Neural cell (in vitro differentiated cells): ENCODE results near the gene WWC1. TPM values are rescaled to one million over a fixed set of nuclear protein-coding genes. Genes with fewer than 3 reads are reported as not detected.

Experiments used
- H2AFZ ChIP-seq: fragments of 200-600, 300-800 bp; sonication (generic), shearing (Covaris generic); 2 replicates; pipeline ENCODE4 v1.6.0; 2014; ENCODE audit warnings: low read depth, mild to moderate bottlenecking, antibody characterized with exemption, low read length, moderate library complexity
- H3F3A ChIP-seq: fragments of 200-600 bp; shearing (Covaris generic); 2 replicates; pipeline ENCODE4 v1.6.1; 2016; ENCODE audit warnings: mild to moderate bottlenecking, moderate library complexity, mixed read lengths, antibody characterized with exemption, low read length; ENCODE audit not compliant: insufficient read depth, poor library complexity, severe bottlenecking
- H3K27ac ChIP-seq: fragments of 200-600, 300-800 bp; sonication (generic), shearing (Covaris generic); 2 replicates; pipeline ENCODE4 v1.5.1; 2014; ENCODE audit warnings: mild to moderate bottlenecking, low read length, moderate library complexity
- H3K27me3 ChIP-seq: fragments of 300-800, 200-600 bp; sonication (generic), shearing (Covaris generic); 2 replicates; pipeline ENCODE4 v1.6.0; 2014; ENCODE audit warnings: mild to moderate bottlenecking, low read depth, low read length, moderate library complexity; ENCODE audit not compliant: insufficient read depth
- H3K36me3 ChIP-seq: fragments of 300-800, 200-600 bp; sonication (generic), shearing (Covaris generic); 2 replicates; pipeline ENCODE4 v1.5.1; 2014; ENCODE audit warnings: mild to moderate bottlenecking, antibody characterized with exemption, low read length, moderate library complexity; ENCODE audit not compliant: insufficient read depth
- H3K4me2 ChIP-seq: fragments of 300-800, 200-600 bp; sonication (generic), shearing (Covaris generic); 2 replicates; pipeline ENCODE4 v1.6.0; 2014; ENCODE audit warnings: mild to moderate bottlenecking, low read length
- H3K4me3 ChIP-seq: fragments of 300-800, 200-600 bp; sonication (generic), shearing (Covaris generic); 2 replicates; pipeline ENCODE4 v1.5.1; 2014; ENCODE audit warnings: mild to moderate bottlenecking, low read length, moderate library complexity
- H3K79me2 ChIP-seq: fragments of 200-600 bp; shearing (Covaris generic); replicated peaks from 2 replicates; pipeline ENCODE4 v1.6.0; 2014; ENCODE audit warnings: mild to moderate bottlenecking, low read length, moderate library complexity; ENCODE audit not compliant: insufficient read depth
- H3K9ac ChIP-seq: fragments of 300-800, 200-600 bp; sonication (generic), shearing (Covaris generic); 2 replicates; pipeline ENCODE4 v1.6.1; 2016; ENCODE audit warnings: mild to moderate bottlenecking, low read length, mixed read lengths
- H3K9me2 ChIP-seq: fragments of 200-600 bp; shearing (Covaris generic); 2 replicates; pipeline ENCODE4 v1.6.1; 2016; ENCODE audit warnings: mild to moderate bottlenecking, low read length, mixed read lengths; ENCODE audit not compliant: insufficient read depth
- H3K9me3 ChIP-seq: fragments of 200-600, 300-800 bp; sonication (generic), shearing (Covaris generic); 2 replicates; pipeline ENCODE4 v1.6.1; 2016; ENCODE audit warnings: mild to moderate bottlenecking, mixed run types, low read length, moderate library complexity, mixed read lengths
- H4K20me1 ChIP-seq: fragments of 200-600 bp; shearing (Covaris generic); 2 replicates; pipeline ENCODE4 v1.6.1; 2016; ENCODE audit warnings: mild to moderate bottlenecking, mixed run types; ENCODE audit not compliant: insufficient read depth
- CTCF ChIP-seq: fragments of 450-650 bp; IDR thresholded peaks from 2 replicates; pipeline ENCODE4 v1.5.1; 2014; ENCODE audit warnings: antibody characterized with exemption, mild to moderate bottlenecking, moderate library complexity; ENCODE audit not compliant: poor library complexity, severe bottlenecking
- EP300 ChIP-seq: fragments of 450-650 bp; conservative IDR thresholded peaks from 2 replicates; pipeline ENCODE4 v1.6.1; 2014; ENCODE audit warnings: antibody characterized with exemption, mild to moderate bottlenecking, moderate library complexity; ENCODE audit not compliant: poor library complexity, severe bottlenecking
- EZH2 ChIP-seq: fragments of 200-600, 300-800 bp; shearing (Covaris generic), sonication (generic); IDR thresholded peaks from 2 replicates; pipeline ENCODE4 v1.6.1; 2014; ENCODE audit warnings: antibody characterized with exemption, low read length, borderline replicate concordance, mild to moderate bottlenecking; ENCODE audit not compliant: insufficient read depth, poor library complexity, severe bottlenecking
- MXI1 ChIP-seq: fragments of 450-650 bp; conservative IDR thresholded peaks from 2 replicates; pipeline ENCODE4 v1.6.1; 2014; ENCODE audit warnings: antibody characterized with exemption, mild to moderate bottlenecking; ENCODE audit not compliant: poor library complexity, severe bottlenecking
- POLR2AphosphoS5 ChIP-seq: IDR thresholded peaks from 2 replicates; pipeline ENCODE4 v1.6.1; 2012
- RAD21 ChIP-seq: fragments of 450-650 bp; conservative IDR thresholded peaks from 2 replicates; pipeline ENCODE4 v1.6.1; 2014; ENCODE audit warnings: antibody characterized with exemption, mild to moderate bottlenecking, moderate library complexity
- REST ChIP-seq: IDR thresholded peaks from 2 replicates; pipeline ENCODE4 v1.6.1; 2012; ENCODE audit warnings: borderline replicate concordance
- SMC3 ChIP-seq: fragments of 450-650 bp; conservative IDR thresholded peaks from 2 replicates; pipeline ENCODE4 v1.6.1; 2014; ENCODE audit warnings: antibody characterized with exemption, mild to moderate bottlenecking, moderate library complexity; ENCODE audit not compliant: poor library complexity
- TAF1 ChIP-seq: IDR thresholded peaks from 2 replicates; pipeline ENCODE4 v1.6.1; 2012; ENCODE audit warnings: low read depth
- polyA plus RNA-seq: library from polyadenylated mRNA; depleted of rRNA; stranded (reverse); fragments of >200 nt; gene quantifications from 2 replicates; pipeline ENCODE4 v1.2.3, GENCODE V29; 2014

WWC1 gene
- polyA plus RNA-seq, 1 donor from 2014 or later: 0.97 TPM

GRCh38 chr5:168327994-168328393, 36.5 kb downstream of the WWC1 start:
- Histone ChIP-seq H2AFZ (no peak overlapping the region), H3K36me3 (no peaks in the 10 kb centered on the region), H3K9me2 (no peaks in the 10 kb centered on the region), H3F3A (no peaks in the 10 kb centered on the region), H3K27ac (no peak overlapping the region), H3K9ac (no peak overlapping the region), H3K4me2 (no peak overlapping the region), H3K79me2 (no peaks in the 10 kb centered on the region), H3K9me3 (no peaks in the 10 kb centered on the region), H3K4me3 (no peak overlapping the region), H4K20me1 (no peaks in the 10 kb centered on the region), H3K27me3 (no peaks in the 10 kb centered on the region)
- TF ChIP-seq SMC3 (no peak), EP300 (no peak), MXI1 (no peak), TAF1 (no peak), POLR2AphosphoS5 (no peak), CTCF (no peak), REST (no peak), EZH2 (no peak), RAD21 (no peak)

GRCh38 chr5:168328814-168329213, 37.4 kb downstream of the WWC1 start:
- H3K9ac ChIP-seq: no peak overlapping the region
- H3K27ac ChIP-seq: no peak overlapping the region
- H3K9me2 ChIP-seq: no peaks in the 10 kb centered on the region
- TF ChIP-seq RAD21: no peak
- TF ChIP-seq EP300: no peak
- no peak for TF ChIP-seq EZH2
- TF ChIP-seq POLR2AphosphoS5: no peak
- no peak for TF ChIP-seq REST
- TF ChIP-seq TAF1: no peak
- no peak for TF ChIP-seq MXI1
- TF ChIP-seq SMC3: no peak
- no peaks in the 10 kb centered on the region for H3K27me3 ChIP-seq
- H3K4me2 ChIP-seq: no peak overlapping the region
- H3K79me2 ChIP-seq: no peaks in the 10 kb centered on the region
- no peaks in the 10 kb centered on the region for H3F3A ChIP-seq
- H2AFZ ChIP-seq: no peak overlapping the region
- no peaks in the 10 kb centered on the region for H4K20me1 ChIP-seq
- H3K36me3 ChIP-seq: no peaks in the 10 kb centered on the region
- H3K9me3 ChIP-seq: no peaks in the 10 kb centered on the region
- H3K4me3 ChIP-seq: no peak overlapping the region
